Fibroblast of the aortic adventitia (primary cell): ENCODE measurements around the gene ATP5PB. TPM values are rescaled to one million over a fixed set of nuclear protein-coding genes. Genes with fewer than 3 reads are reported as not detected.

Experiments used
- DNase-seq: peaks from one replicate; pipeline ENCODE4 v3.0.0-alpha.2; 2010; ENCODE audit warnings: low read depth
- H3K4me3 ChIP-seq: 2 replicates; pipeline ENCODE4 v1.5.1; 2011; ENCODE audit warnings: low read depth, mild to moderate bottlenecking, control low read depth, low read length, moderate library complexity
- CTCF ChIP-seq: IDR thresholded peaks from 2 replicates; pipeline ENCODE4 v1.5.1; 2011; ENCODE audit warnings: mild to moderate bottlenecking, low read length, control low read depth, inconsistent platforms; ENCODE audit not compliant: insufficient read depth
- total RNA-seq: library from RNA; depleted of rRNA; stranded (reverse); fragments of >200 nt; gene quantifications from 2 replicates; pipeline ENCODE4 v1.2.3, GENCODE V29; 2012; ENCODE audit warnings: low replicate concordance

ATP5PB gene
- total RNA-seq, 1 donor: 301 TPM

- TF ChIP-seq CTCF: no peak
- no peak for DNase-seq
- H3K4me3 ChIP-seq: no peak overlapping the region
Observed at GRCh38 chr1:111412839-111413238, 36.4 kb upstream of the ATP5PB start.

GRCh38 chr1:111414756-111415155 is 34.5 kb upstream of the ATP5PB start:
- TF ChIP-seq CTCF: no peak
- DNase-seq: no peak
- H3K4me3 ChIP-seq: no peak overlapping the region

- H3K4me3 ChIP-seq: no peak overlapping the region
- no peak for TF ChIP-seq CTCF
- no peak for DNase-seq
Observed at GRCh38 chr1:111415461-111415860, 33.8 kb upstream of the ATP5PB start.

- no peak for TF ChIP-seq CTCF
- DNase-seq: no peak
- no peak overlapping the region for H3K4me3 ChIP-seq
Observed at GRCh38 chr1:111417755-111418154, 31.5 kb upstream of the ATP5PB start.

- no peak for TF ChIP-seq CTCF
- no peak for DNase-seq
- H3K4me3 ChIP-seq: no peak overlapping the region
Observed at GRCh38 chr1:111419037-111419436, 30.2 kb upstream of the ATP5PB start.

- no peak for TF ChIP-seq CTCF
- H3K4me3 ChIP-seq: no peak overlapping the region
- no peak for DNase-seq
Observed at GRCh38 chr1:111420377-111420776, 28.9 kb upstream of the ATP5PB start.

GRCh38 chr1:111422546-111423391 is 26.5 kb upstream of the ATP5PB start:
- no peak for DNase-seq
- H3K4me3 ChIP-seq: no peak overlapping the region
- TF ChIP-seq CTCF: no peak
